Body of pancreas (tissue), 4 donors: ENCODE measurements around the gene ITIH5.

Experiments
- POLR2A ChIP-seq, 3 donors: fragments of 450-650 bp; IDR thresholded peaks; one replicate each; pipeline ENCODE4 v1.6.1; 2016; ENCODE audit warnings: antibody characterized with exemption in 3 of 3, mild to moderate bottlenecking in 2 of 3
- TF ChIP-seq, protein P1 (sequence below), 7 experiments: fragments of 450-650 bp in 4 of 7; fragments of 200-600 bp in 3 of 7; sonication (generic) in 3 of 7; IDR thresholded peaks; one replicate each; pipeline ENCODE4 v1.5.1; 2016 to 2019; ENCODE audit warnings: antibody characterized with exemption in 7 of 7

DNA sequence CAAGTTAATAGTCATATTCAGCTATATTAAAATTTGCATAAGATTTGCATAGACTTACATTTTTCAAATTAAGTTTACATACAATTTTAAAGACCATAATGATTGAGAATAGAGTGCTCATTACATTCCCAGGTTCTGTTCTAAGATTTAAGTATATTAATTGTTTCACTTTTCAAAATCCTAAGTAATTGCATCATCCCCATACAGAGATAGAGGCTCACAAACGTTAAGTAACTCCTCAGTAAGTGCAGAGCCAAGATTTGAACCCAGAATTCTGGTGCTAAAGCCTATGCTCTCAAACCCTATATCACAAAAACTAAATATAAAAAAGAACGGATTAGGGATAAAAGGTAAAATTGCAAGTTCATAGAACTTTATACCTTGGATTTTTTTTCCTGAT, 2.1 kb downstream of the ITIH5 start:
- TF ChIP-seq, protein P1, sequence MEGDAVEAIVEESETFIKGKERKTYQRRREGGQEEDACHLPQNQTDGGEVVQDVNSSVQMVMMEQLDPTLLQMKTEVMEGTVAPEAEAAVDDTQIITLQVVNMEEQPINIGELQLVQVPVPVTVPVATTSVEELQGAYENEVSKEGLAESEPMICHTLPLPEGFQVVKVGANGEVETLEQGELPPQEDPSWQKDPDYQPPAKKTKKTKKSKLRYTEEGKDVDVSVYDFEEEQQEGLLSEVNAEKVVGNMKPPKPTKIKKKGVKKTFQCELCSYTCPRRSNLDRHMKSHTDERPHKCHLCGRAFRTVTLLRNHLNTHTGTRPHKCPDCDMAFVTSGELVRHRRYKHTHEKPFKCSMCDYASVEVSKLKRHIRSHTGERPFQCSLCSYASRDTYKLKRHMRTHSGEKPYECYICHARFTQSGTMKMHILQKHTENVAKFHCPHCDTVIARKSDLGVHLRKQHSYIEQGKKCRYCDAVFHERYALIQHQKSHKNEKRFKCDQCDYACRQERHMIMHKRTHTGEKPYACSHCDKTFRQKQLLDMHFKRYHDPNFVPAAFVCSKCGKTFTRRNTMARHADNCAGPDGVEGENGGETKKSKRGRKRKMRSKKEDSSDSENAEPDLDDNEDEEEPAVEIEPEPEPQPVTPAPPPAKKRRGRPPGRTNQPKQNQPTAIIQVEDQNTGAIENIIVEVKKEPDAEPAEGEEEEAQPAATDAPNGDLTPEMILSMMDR (IDR thresholded peaks at IDR 0.05) = no peak
- TF ChIP-seq POLR2A (IDR thresholded peaks at IDR 0.05) = no peak
